H1 (cell line): ENCODE data around the gene VWA1. TPM values are rescaled to one million over a fixed set of nuclear protein-coding genes. Genes with fewer than 3 reads are reported as not detected.

Experiments used
- ATF2 ChIP-seq: IDR thresholded peaks from 2 replicates; pipeline ENCODE4 v1.6.1; 2012; ENCODE audit warnings: low read length, inconsistent platforms
- CBX8 ChIP-seq: fragments of 300-800, 300-1000 bp; sonication (generic); IDR thresholded peaks from 2 replicates; pipeline ENCODE4 v1.7.1; 2016; ENCODE audit warnings: low read depth, low read length, borderline replicate concordance
- CHD2 ChIP-seq: IDR thresholded peaks from 2 replicates; pipeline ENCODE4 v1.6.1; 2012; ENCODE audit warnings: low read length, improper control_type of control experiment
- JUND ChIP-seq: IDR thresholded peaks from 2 replicates; pipeline ENCODE4 v1.6.1; 2011; ENCODE audit warnings: mild to moderate bottlenecking, improper control_type of control experiment, low read length
- KDM4A ChIP-seq: IDR thresholded peaks from one replicate; pipeline ENCODE4 v1.7.1; 2012; ENCODE audit warnings: low read depth, mild to moderate bottlenecking, moderate library complexity, low read length, inconsistent platforms; ENCODE audit not compliant: severe bottlenecking
- NANOG ChIP-seq: IDR thresholded peaks from 2 replicates; pipeline ENCODE4 v1.6.1; 2011; ENCODE audit warnings: low read length, low read depth, mild to moderate bottlenecking, inconsistent platforms; ENCODE audit not compliant: insufficient read depth, poor library complexity, severe bottlenecking
- RFX5 ChIP-seq: IDR thresholded peaks from 2 replicates; pipeline ENCODE4 v1.6.1; 2011; ENCODE audit warnings: low read depth, low read length, improper control_type of control experiment, borderline replicate concordance
- polyA plus RNA-seq, 7 experiments: library from polyadenylated mRNA; depleted of rRNA in 3 of 7; stranded (reverse) in 5 of 7; unstranded in 2 of 7; fragments of >200 nt in 5 of 7; fragments of 200-250 nt in 2 of 7; gene quantifications; 1 replicate in 5 of 7; 2 replicates in 1 of 7; 4 replicates in 1 of 7; pipeline versions ENCODE4 v1.2.1 to v1.2.3, GENCODE V29; 2011 to 2013; ENCODE audit warnings: missing spikeins in 2 of 7, mixed read lengths in 2 of 7
- total RNA-seq: library from RNA; stranded (reverse); fragmentation: NEBNext Ultra II Directional; extraction: Animal tissue kit (Norgen Biotek cat#: 25700); gene quantifications from 2 replicates; pipeline ENCODE4 v1.2.1, GENCODE V29; 2021

The VWA1 gene
- total and polyA plus RNA-seq, 2 of the 8 experiments (the other 6 are each of a cell fraction or from before 2014, with no cell fraction given) = 16.0 to 36.6 TPM

DNA sequence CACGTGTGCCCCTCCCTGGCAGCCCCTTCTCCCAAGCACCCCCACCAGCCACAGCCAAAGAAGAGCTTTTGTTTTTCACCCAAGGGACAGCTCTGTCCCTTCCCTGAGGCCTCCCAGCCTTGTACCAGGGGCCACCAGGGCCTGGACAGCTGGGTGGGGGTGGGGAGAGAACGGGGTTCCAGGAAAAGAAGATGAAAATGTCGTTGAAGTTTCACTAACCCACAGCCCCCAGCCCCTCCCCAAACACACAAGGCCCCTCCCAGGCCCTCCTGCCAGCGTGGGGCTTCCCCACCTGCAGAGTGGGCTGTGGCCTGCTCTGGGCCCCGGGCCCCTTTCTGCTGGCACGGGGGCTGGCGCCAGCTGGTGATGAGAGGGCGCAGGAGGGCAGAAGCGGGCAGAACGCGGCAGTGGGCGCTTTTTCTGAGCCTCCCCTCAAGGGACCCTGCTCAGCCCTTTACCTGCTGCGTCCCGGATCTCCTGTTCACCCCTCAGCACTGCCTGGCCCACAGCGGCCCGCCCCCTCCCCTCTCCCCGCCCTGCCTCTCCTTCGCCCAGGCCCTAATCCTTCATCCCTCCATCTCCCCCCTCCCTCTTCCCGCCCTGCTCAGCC lies 8.9 kb upstream of the VWA1 start (continued):
- no peak for TF ChIP-seq CHD2
- no peak for TF ChIP-seq RFX5
- no peak for TF ChIP-seq ATF2
- TF ChIP-seq JUND = no peak
- no peak for TF ChIP-seq CBX8
- no peak for TF ChIP-seq KDM4A
- TF ChIP-seq NANOG = no peak
